HG03064 (cell line): ENCODE measurements around the gene ZNF142.

Experiments
- ATAC-seq: cut with Tn5 transposase; IDR thresholded peaks from one replicate; pipeline ENCODE4 v1.9.1; 2021; ENCODE audit warnings: low read depth; ENCODE audit not compliant: unreplicated experiment

The ZNF142 gene

GRCh38 chr2:218658671-218659257, 659 bp downstream of the ZNF142 start:
- ATAC-seq: peak; percentile 33

- no peak for ATAC-seq
These were observed 3.7 kb downstream of the ZNF142 start for GRCh38 chr2:218655751-218656150.

- no peak for ATAC-seq
These were observed 10.7 kb downstream of the ZNF142 start for GRCh38 chr2:218648787-218649100.

GRCh38 chr2:218648088-218648786, 11.2 kb downstream of the ZNF142 start:
- ATAC-seq: no peak

GRCh38 chr2:218645126-218645525, 14.3 kb downstream of the ZNF142 start:
- ATAC-seq: no peak

- no peak for ATAC-seq
These were observed 14.7 kb downstream of the ZNF142 start for GRCh38 chr2:218644721-218645120.

GRCh38 chr2:218643751-218644310, 15.6 kb downstream of the ZNF142 start:
- no peak for ATAC-seq

- ATAC-seq: no peak
These were observed 16.6 kb downstream of the ZNF142 start for GRCh38 chr2:218642786-218643185.

- no peak for ATAC-seq
These were observed 17.2 kb downstream of the ZNF142 start for GRCh38 chr2:218642121-218642656.

- ATAC-seq: no peak
These were observed 21.1 kb downstream of the ZNF142 start for GRCh38 chr2:218638372-218638771.

- no peak for ATAC-seq
These were observed 23.7 kb downstream of the ZNF142 start for GRCh38 chr2:218635719-218636118.

GRCh38 chr2:218631837-218632236, 27.6 kb downstream of the ZNF142 start:
- no peak for ATAC-seq

GRCh38 chr2:218627939-218628338, 31.5 kb downstream of the ZNF142 start:
- no peak for ATAC-seq

- no peak for ATAC-seq
These were observed 33.1 kb downstream of the ZNF142 start for GRCh38 chr2:218626369-218626768.

- no peak for ATAC-seq
These were observed 36.1 kb downstream of the ZNF142 start for GRCh38 chr2:218623366-218623705.

GRCh38 chr2:218622606-218623365, 36.6 kb downstream of the ZNF142 start:
- no peak for ATAC-seq

GRCh38 chr2:218621007-218621406, 38.4 kb downstream of the ZNF142 start:
- no peak for ATAC-seq

- no peak for ATAC-seq
These were observed 41.1 kb downstream of the ZNF142 start for GRCh38 chr2:218618102-218618860.

- ATAC-seq: no peak
These were observed 43.5 kb downstream of the ZNF142 start for GRCh38 chr2:218615868-218616315.

- no peak for ATAC-seq
These were observed 51.8 kb downstream of the ZNF142 start, which contains the start of gene PLCD4 for GRCh38 chr2:218607436-218608115. TSS of gene PLCD4 (plus strand) at chr2:218607899. CDS start at chr2:218615740, 7,841 bp downstream.
